Liver (tissue), 9 donors: ENCODE results near the gene NEK2. TPM values are rescaled to one million over a fixed set of nuclear protein-coding genes. Genes with fewer than 3 reads are reported as not detected.

Experiments
- DNase-seq: peaks from one replicate; pipeline ENCODE4 v3.0.0-alpha.2; 2017; ENCODE audit warnings: low spot score
- H3K27ac ChIP-seq, 2 donors: one replicate each; pipeline ENCODE4 v1.7.0; 2013; ENCODE audit warnings: inconsistent platforms in 2 of 2, low read length in 2 of 2, control low read depth in 1 of 2, low read depth in 1 of 2, mild to moderate bottlenecking in 1 of 2
- H3K27me3 ChIP-seq, 4 donors: one replicate each; pipeline versions ENCODE4 v1.6.1 to v1.7.0; 2013; ENCODE audit warnings: low read length in 3 of 4, inconsistent platforms in 1 of 4, mild to moderate bottlenecking in 1 of 4, moderate library complexity in 1 of 4; ENCODE audit not compliant: control insufficient read depth in 4 of 4, insufficient read depth in 4 of 4
- H3K36me3 ChIP-seq, 4 donors: one replicate each; pipeline versions ENCODE4 v1.6.1 to v1.7.0; 2013; ENCODE audit warnings: low read length in 3 of 4, mild to moderate bottlenecking in 3 of 4, low read depth in 1 of 4, moderate library complexity in 1 of 4; ENCODE audit not compliant: control insufficient read depth in 4 of 4, insufficient read depth in 3 of 4
- H3K4me1 ChIP-seq, 4 donors: one replicate each; pipeline versions ENCODE4 v1.6.1 to v1.7.0; 2013; ENCODE audit warnings: low read length in 3 of 4, mild to moderate bottlenecking in 3 of 4, moderate library complexity in 1 of 4; ENCODE audit not compliant: control insufficient read depth in 4 of 4, insufficient read depth in 4 of 4
- H3K4me3 ChIP-seq, 3 donors: one replicate each; pipeline versions ENCODE4 v1.6.1 to v1.7.0; 2013; ENCODE audit warnings: low read length in 3 of 3, control low read depth in 1 of 3, low read depth in 1 of 3, mild to moderate bottlenecking in 1 of 3
- H3K9ac ChIP-seq, 2 donors: one replicate each; pipeline ENCODE4 v1.7.0; 2013; ENCODE audit warnings: low read length in 2 of 2, mild to moderate bottlenecking in 2 of 2, moderate library complexity in 2 of 2, control low read depth in 1 of 2, low read depth in 1 of 2
- H3K9me3 ChIP-seq, 4 donors: one replicate each; pipeline versions ENCODE4 v1.6.1 to v1.7.0; 2013; ENCODE audit warnings: low read length in 3 of 4; ENCODE audit not compliant: control insufficient read depth in 4 of 4
- EGR1 ChIP-seq, 2 donors: IDR thresholded peaks; 2 replicates each; pipeline ENCODE4 v1.6.1; 2016 to 2018; ENCODE audit warnings: antibody characterized with exemption in 2 of 2, low read depth in 2 of 2
- FOXA1 ChIP-seq: IDR thresholded peaks from 2 replicates; pipeline ENCODE4 v1.6.1; 2016; ENCODE audit warnings: antibody characterized with exemption
- FOXA2 ChIP-seq: IDR thresholded peaks from 2 replicates; pipeline ENCODE4 v1.6.1; 2016; ENCODE audit warnings: antibody characterized with exemption
- GABPA ChIP-seq, 2 donors: IDR thresholded peaks in 1 of 2; conservative IDR thresholded peaks in 1 of 2; 2 replicates each; pipeline ENCODE4 v1.6.1; 2016; ENCODE audit warnings: antibody characterized with exemption in 2 of 2, mild to moderate bottlenecking in 1 of 2, moderate library complexity in 1 of 2
- HNF4A ChIP-seq, 2 donors: conservative IDR thresholded peaks; 2 replicates each; pipeline ENCODE4 v1.6.1; 2016; ENCODE audit warnings: antibody characterized with exemption in 2 of 2, mild to moderate bottlenecking in 2 of 2
- HNF4G ChIP-seq: IDR thresholded peaks from 2 replicates; pipeline ENCODE4 v1.6.1; 2016; ENCODE audit warnings: antibody characterized with exemption
- JUND ChIP-seq, 2 donors: IDR thresholded peaks; 2 replicates each; pipeline ENCODE4 v1.6.1; 2016; ENCODE audit warnings: antibody characterized with exemption in 2 of 2
- NR2F2 ChIP-seq: IDR thresholded peaks from 2 replicates; pipeline ENCODE4 v1.6.1; 2016; ENCODE audit warnings: antibody characterized with exemption
- RAD21 ChIP-seq, 2 donors: IDR thresholded peaks; 2 replicates each; pipeline ENCODE4 v1.6.1; 2016; ENCODE audit warnings: antibody characterized with exemption in 2 of 2, mild to moderate bottlenecking in 2 of 2
- RXRA ChIP-seq, 2 donors: IDR thresholded peaks; 2 replicates each; pipeline ENCODE4 v1.6.1; 2017 to 2018; ENCODE audit warnings: antibody characterized with exemption in 2 of 2, mild to moderate bottlenecking in 1 of 2
- SP1 ChIP-seq: IDR thresholded peaks from 2 replicates; pipeline ENCODE4 v1.6.1; 2018; ENCODE audit warnings: antibody characterized with exemption, mild to moderate bottlenecking
- TAF1 ChIP-seq: conservative IDR thresholded peaks from 2 replicates; pipeline ENCODE4 v1.6.1; 2016; ENCODE audit warnings: antibody characterized with exemption, mild to moderate bottlenecking
- YY1 ChIP-seq: IDR thresholded peaks from 2 replicates; pipeline ENCODE4 v1.6.1; 2016; ENCODE audit warnings: antibody characterized with exemption, mild to moderate bottlenecking
- WGBS: extraction: QIAGEN DNeasy Blood & Tissue Kit; methylation state at CpG from one replicate; pipeline ENCODE4 v1.1.7; 2013; 5-methylcytosine and 5-hydroxymethylcytosine counted together
- polyA plus RNA-seq, 2 donors: library from polyadenylated mRNA; stranded (reverse) in 1 of 2; unstranded in 1 of 2; fragments of 200-250 nt in 1 of 2; fragments of >200 nt in 1 of 2; fragmentation: Nextera tagmentation in 1 of 2; extraction: Ambion mirVana in 1 of 2; gene quantifications; one replicate each; pipeline versions ENCODE4 v1.2.1 to v1.2.3, GENCODE V29; 2013 to 2015
- total RNA-seq, 2 donors: library from RNA; depleted of rRNA; stranded (reverse); fragments of >200 nt; gene quantifications; one replicate each; pipeline ENCODE4 v1.2.3, GENCODE V29; 2014
- TF ChIP-seq, protein P1 (sequence below): IDR thresholded peaks from 2 replicates; pipeline ENCODE4 v1.6.1; 2016; ENCODE audit warnings: antibody characterized with exemption
- TF ChIP-seq, protein P2 (sequence below): fragments of 150-350 bp; IDR thresholded peaks from 2 replicates; pipeline ENCODE4 v1.5.1; 2017; ENCODE audit warnings: improper control_type of control experiment, low read depth, low read length; ENCODE audit not compliant: missing input control
- TF ChIP-seq, protein P3 (sequence below): IDR thresholded peaks from 2 replicates; pipeline ENCODE4 v1.6.1; 2016; ENCODE audit warnings: antibody characterized with exemption
- TF ChIP-seq, protein P4 (sequence below): IDR thresholded peaks from 2 replicates; pipeline ENCODE4 v1.6.1; 2016; ENCODE audit warnings: antibody characterized with exemption, mild to moderate bottlenecking
- TF ChIP-seq, protein P5 (sequence below): IDR thresholded peaks from 2 replicates; pipeline ENCODE4 v1.6.1; 2016; ENCODE audit warnings: antibody characterized with exemption
- donor health status: healthy.
- donor health status: healthy.
- donor health status: healthy.
- donor health status: healthy.
- donor health status: healthy.

The NEK2 gene
- total and polyA plus RNA-seq, 4 donors = 0.29 to 25.7 (median 1.3) TPM; not detected in 1

DNA sequence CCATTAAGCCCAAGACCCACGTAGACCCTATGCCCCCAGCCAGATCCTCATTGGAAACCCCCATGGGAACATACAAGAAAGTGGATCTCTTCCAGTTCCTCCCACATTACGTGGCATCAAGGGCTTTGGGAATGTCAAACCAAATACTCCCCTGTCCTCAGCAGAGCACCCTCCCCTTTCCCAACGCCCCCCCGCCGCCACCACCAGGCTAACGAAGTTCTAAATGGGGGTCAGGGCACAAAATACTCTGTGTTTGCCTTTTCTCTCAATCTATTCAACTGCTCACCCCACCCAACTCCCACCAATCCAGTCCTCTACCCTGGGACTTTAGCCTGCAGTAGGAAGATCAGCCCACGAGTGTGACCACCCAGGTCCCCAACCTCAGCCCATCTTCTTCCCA is 24.5 kb downstream of the NEK2 start:
- H3K27ac ChIP-seq = no peak overlapping the region
- 93% methylated on average over 7 of the region's 7 CpGs for WGBS
- no peak overlapping the region for H3K4me3 ChIP-seq
- H3K4me1 ChIP-seq = peaks cover 1 to 17% (median 7%) of the 10 kb centered on the region in 4 donors
- TF ChIP-seq, protein P1, sequence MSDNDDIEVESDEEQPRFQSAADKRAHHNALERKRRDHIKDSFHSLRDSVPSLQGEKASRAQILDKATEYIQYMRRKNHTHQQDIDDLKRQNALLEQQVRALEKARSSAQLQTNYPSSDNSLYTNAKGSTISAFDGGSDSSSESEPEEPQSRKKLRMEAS = no peak
- TF ChIP-seq RAD21 (IDR thresholded peaks at IDR 0.05) (no peak), TAF1 (no peak), RXRA (IDR thresholded peaks at IDR 0.05) (no peak), FOXA2 (no peak), EGR1 (IDR thresholded peaks at IDR 0.05; ENCODE audit: low read depth in 2 of 2) (no peak), FOXA1 (no peak), GABPA (IDR thresholded peaks at IDR 0.05 in 1 of 2, conservative IDR thresholded peaks at IDR 0.05 in 1 of 2) (no peak), NR2F2 (no peak), HNF4G (no peak), SP1 (no peak), HNF4A (conservative IDR thresholded peaks at IDR 0.05) (no peak), JUND (IDR thresholded peaks at IDR 0.05) (no peak), YY1 (no peak)
- TF ChIP-seq, protein P2, sequence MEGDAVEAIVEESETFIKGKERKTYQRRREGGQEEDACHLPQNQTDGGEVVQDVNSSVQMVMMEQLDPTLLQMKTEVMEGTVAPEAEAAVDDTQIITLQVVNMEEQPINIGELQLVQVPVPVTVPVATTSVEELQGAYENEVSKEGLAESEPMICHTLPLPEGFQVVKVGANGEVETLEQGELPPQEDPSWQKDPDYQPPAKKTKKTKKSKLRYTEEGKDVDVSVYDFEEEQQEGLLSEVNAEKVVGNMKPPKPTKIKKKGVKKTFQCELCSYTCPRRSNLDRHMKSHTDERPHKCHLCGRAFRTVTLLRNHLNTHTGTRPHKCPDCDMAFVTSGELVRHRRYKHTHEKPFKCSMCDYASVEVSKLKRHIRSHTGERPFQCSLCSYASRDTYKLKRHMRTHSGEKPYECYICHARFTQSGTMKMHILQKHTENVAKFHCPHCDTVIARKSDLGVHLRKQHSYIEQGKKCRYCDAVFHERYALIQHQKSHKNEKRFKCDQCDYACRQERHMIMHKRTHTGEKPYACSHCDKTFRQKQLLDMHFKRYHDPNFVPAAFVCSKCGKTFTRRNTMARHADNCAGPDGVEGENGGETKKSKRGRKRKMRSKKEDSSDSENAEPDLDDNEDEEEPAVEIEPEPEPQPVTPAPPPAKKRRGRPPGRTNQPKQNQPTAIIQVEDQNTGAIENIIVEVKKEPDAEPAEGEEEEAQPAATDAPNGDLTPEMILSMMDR = no peak
- TF ChIP-seq, protein P3, sequence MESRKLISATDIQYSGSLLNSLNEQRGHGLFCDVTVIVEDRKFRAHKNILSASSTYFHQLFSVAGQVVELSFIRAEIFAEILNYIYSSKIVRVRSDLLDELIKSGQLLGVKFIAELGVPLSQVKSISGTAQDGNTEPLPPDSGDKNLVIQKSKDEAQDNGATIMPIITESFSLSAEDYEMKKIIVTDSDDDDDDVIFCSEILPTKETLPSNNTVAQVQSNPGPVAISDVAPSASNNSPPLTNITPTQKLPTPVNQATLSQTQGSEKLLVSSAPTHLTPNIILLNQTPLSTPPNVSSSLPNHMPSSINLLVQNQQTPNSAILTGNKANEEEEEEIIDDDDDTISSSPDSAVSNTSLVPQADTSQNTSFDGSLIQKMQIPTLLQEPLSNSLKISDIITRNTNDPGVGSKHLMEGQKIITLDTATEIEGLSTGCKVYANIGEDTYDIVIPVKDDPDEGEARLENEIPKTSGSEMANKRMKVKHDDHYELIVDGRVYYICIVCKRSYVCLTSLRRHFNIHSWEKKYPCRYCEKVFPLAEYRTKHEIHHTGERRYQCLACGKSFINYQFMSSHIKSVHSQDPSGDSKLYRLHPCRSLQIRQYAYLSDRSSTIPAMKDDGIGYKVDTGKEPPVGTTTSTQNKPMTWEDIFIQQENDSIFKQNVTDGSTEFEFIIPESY = no peak
- TF ChIP-seq, protein P4, sequence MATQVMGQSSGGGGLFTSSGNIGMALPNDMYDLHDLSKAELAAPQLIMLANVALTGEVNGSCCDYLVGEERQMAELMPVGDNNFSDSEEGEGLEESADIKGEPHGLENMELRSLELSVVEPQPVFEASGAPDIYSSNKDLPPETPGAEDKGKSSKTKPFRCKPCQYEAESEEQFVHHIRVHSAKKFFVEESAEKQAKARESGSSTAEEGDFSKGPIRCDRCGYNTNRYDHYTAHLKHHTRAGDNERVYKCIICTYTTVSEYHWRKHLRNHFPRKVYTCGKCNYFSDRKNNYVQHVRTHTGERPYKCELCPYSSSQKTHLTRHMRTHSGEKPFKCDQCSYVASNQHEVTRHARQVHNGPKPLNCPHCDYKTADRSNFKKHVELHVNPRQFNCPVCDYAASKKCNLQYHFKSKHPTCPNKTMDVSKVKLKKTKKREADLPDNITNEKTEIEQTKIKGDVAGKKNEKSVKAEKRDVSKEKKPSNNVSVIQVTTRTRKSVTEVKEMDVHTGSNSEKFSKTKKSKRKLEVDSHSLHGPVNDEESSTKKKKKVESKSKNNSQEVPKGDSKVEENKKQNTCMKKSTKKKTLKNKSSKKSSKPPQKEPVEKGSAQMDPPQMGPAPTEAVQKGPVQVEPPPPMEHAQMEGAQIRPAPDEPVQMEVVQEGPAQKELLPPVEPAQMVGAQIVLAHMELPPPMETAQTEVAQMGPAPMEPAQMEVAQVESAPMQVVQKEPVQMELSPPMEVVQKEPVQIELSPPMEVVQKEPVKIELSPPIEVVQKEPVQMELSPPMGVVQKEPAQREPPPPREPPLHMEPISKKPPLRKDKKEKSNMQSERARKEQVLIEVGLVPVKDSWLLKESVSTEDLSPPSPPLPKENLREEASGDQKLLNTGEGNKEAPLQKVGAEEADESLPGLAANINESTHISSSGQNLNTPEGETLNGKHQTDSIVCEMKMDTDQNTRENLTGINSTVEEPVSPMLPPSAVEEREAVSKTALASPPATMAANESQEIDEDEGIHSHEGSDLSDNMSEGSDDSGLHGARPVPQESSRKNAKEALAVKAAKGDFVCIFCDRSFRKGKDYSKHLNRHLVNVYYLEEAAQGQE = no peak
- TF ChIP-seq, protein P5, sequence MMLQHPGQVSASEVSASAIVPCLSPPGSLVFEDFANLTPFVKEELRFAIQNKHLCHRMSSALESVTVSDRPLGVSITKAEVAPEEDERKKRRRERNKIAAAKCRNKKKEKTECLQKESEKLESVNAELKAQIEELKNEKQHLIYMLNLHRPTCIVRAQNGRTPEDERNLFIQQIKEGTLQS = no peak
- no peak overlapping the region for H3K9ac ChIP-seq
- no peak for DNase-seq
- no peaks in the 10 kb centered on the region for H3K36me3 ChIP-seq
- no peaks in the 10 kb centered on the region for H3K27me3 ChIP-seq
- H3K9me3 ChIP-seq = no peaks in the 10 kb centered on the region
